Head of caudate nucleus (tissue), 42 donors: ENCODE results near the gene PRR22.
"Not testable (repeated sequence)": the region's sequence is repeated elsewhere in the genome, so short reads cannot be mapped to it uniquely, and the experiment has no call there.

ENCODE experiments used
- DNase-seq, 42 donors: peaks; one replicate each; pipeline versions ENCODE4 v3.0.0 to v3.0.0-alpha.2; 2020 to 2021; ENCODE audit warnings: mixed read lengths in 7 of 42
- intact Hi-C: fragments of 100-400 bp; cut with DNase I; formaldehyde crosslinking; loops from one replicate; pipeline ENCODE4 v1.15.0; 2022

PRR22 gene

GRCh38 chr19:5775668-5776309, 8.8 kb downstream of the PRR22 start:
- intact Hi-C loops = no loop called here
- DNase-seq = no peak

GRCh38 chr19:5774921-5775320, 9.6 kb downstream of the PRR22 start:
- intact Hi-C loops = no loop called here
- no peak for DNase-seq

GRCh38 chr19:5773276-5773675, 11.3 kb downstream of the PRR22 start:
- intact Hi-C loops = no loop called here
- no peak for DNase-seq

DNA sequence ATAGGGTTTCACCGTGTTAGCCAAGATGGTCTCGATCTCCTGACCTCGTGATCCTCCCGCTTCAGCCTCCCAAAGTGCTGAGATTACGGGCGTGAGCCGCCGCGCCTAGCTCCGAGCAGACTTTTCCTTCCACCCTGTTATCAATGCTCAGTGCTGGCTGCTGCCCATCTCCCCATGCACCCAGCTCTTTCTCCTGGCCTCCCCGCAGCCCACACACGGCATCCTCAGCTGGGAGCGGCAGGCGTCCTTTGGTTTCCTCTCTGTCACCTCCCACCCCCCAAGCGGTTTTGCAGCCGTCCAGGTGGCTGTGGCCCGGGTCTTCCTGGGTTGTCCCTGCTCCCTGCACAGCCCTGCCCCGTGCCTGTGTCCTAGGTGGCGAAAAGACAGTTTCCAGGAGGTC, 12.1 kb downstream of the PRR22 start:
- DNase-seq = no peak
- intact Hi-C loops = no loop called here

- DNase-seq = no peak
- intact Hi-C loops = no loop called here
These were observed 16.6 kb downstream of the PRR22 start for GRCh38 chr19:5767949-5768348.

DNA sequence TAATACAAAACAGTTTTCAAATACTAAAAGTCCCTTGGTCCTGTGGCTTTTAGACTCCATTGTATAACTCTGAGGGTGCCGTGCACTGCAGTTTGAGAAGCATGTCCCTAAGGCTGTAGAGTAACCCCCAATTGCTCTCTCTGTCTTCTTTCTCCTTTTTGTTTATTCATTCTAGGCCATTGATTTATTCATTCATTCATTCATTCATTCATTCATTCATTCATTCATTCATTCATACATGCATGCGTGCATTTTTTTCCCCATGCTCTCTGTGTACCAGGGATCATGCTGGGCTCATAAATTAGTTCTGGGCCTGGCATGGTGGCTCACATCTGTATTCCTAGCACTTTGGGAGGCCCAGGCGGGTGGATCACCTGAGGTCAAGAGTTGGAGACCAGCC, 19.3 kb downstream of the PRR22 start:
- intact Hi-C loops = no loop called here
- DNase-seq = no peak

DNA sequence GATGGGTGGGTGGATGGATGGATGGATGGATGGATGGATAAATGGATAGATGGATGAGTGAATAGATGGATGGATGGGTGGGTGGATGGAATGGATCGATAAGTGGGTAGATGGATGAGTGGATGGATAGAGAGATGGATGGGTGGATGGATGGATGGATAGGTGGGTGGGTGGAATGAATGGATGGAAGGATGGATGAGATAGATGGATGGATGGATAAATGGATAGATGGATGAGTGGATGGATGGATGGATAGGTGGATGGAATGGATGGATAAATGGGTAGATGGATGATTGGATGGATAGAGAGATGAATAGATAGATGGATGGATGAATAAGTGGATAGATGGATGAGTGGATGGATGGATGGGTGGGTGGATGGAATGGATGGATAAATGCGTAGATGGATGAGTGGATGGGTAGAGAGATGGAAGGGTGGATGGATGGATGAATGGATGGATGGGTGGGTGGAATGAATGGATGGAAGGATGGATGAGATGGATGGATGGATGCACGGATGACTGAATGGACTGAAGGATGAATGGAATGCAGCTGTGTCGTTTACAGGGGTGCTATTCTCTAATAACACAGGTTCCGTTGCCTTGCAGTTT, 21.8 kb downstream of the PRR22 start:
- DNase-seq = no peak
- intact Hi-C loops = no loop called here

DNA sequence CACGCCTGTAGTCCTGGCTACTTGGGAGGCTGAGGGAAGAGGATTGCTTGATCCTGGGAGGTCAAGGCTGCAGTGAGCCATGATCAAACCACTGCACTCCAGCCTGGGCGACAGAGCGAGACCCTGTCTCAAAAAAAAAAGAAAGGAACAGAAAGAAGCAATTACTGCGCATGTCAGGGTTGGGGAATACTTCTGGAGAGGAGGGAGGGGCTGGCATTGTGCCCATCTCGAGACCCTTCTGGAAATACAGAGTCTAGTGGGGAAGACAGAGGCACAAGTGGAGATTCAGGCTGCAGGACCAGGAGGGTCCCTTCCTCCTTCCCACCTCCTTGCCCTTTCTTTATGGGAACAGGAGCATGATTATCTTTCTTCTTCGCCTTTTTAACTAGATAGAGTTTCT, 30.8 kb downstream of the PRR22 start:
- DNase-seq = no peak
- intact Hi-C loops = no loop called here

DNA sequence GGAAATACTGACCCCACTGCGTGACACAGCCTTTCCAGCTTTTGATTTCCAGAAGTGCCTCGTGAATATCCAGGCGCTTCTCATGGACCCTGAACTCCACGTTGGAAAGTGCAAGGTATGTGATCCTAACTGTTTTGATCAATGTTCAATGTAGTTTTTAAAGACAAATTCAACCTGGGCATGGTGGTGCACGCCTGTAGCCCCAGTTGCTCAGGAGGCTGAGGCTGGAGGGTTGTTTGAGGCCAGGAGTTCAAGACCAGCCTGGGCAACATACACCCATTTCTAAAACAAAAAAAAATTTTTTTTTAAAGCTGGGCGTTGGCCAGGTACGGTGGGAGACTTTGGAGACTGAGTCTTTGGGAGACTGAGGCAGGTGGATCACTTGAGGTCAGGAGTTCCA, 32.8 kb downstream of the PRR22 start:
- no peak for DNase-seq
- intact Hi-C loops = no loop called here

- no peak for DNase-seq
- intact Hi-C loops = no loop called here
These were observed 35.0 kb downstream of the PRR22 start for GRCh38 chr19:5749505-5749904.

DNA sequence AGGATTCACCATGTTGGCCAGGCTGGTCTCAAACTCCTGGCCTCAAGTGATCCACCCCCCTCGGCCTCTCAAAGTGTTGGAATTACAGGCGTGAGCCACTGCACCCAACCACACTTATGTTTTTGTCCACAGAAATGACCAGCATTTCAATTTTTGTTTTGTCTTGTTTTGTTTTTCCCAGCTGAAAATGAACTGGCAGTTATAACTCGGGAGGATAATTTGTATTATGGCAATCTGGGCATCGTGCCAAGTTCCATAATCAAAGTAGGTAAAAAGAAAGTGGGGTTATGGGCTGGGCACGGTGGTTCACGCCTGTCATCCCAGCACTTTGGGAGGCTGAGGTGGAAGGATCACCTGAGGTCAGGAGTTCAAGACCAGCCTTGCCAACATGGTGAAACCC, 35.6 kb downstream of the PRR22 start:
- intact Hi-C loops, DNase-seq: not testable (repeated sequence)

DNA sequence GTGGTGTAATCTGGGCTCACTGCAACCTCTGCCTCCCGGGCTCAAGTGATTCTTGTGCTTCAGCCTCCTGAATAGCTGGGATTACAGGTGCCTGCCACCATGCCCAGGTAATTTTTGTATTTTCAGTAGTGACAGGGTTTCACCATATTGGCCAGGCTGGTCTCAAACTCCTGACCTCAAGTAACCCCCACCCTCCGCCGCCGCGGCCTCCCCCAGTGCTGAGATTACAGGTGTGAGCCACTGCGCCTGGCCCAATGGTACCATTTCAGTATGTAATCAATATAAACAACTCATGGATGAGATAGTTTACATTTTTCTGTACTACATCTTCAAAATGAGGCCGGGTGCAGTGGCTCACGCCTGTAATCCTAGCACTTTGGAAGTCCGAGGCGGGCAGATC, 39.5 kb downstream of the PRR22 start:
- DNase-seq, intact Hi-C loops: not testable (repeated sequence)

GRCh38 chr19:5743630-5744029, 40.9 kb downstream of the PRR22 start:
- intact Hi-C loops = no loop called here
- no peak for DNase-seq

DNA sequence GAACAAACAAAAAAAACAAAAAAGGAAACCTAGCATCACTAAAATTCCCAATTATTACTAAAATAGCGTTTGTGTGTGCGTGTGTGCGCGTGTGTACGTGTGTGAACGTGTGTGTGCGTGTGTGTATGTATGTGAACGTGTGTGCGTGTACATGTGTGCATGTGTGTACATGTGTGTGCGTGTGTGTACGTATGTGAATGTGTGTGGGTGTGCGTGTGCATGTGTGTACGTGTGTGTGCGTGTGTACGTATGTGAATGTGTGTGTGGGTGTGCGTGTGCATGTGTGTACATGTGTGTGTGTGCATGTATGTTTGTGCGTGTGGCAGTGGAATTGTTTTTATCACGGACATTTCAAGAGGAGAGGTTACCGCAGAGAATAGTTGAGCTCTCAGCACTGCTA, 42.5 kb downstream of the PRR22 start:
- no peak for DNase-seq
- intact Hi-C loops = no loop called here

GRCh38 chr19:5738423-5738822, 46.1 kb downstream of the PRR22 start:
- intact Hi-C loops = no loop called here
- DNase-seq = no peak

DNA sequence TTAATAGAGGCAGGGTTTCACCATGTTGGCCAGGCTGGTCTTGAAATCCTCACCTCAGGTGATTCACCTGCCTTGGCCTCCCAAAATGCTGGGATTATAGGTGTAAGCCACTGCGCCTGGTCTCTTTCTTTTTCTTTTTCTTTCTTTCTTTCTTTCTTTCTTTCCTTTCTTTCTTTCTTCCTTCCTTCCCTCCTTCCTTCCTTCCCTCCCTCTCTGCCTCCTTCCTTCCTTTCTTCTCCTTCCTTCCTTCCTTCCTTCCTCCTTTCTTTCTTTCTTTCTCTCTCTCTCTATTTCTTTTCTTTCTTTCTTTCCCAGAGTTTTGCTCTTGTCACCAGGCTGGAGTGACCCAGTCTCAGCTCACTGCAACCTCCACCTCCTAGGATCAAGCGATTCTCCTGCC, 51.4 kb downstream of the PRR22 start:
- intact Hi-C loops, DNase-seq: not testable (repeated sequence)
